Islet precursor cell (in vitro differentiated cells): ENCODE data around the gene PKN2.
"Not testable (repeated sequence)": the region's sequence is repeated elsewhere in the genome, so short reads cannot be mapped to it uniquely, and the experiment has no call there.

Experiments used
- DNase-seq: peaks from one replicate; pipeline ENCODE4 v3.0.0-alpha.2; 2018

PKN2 gene

DNA sequence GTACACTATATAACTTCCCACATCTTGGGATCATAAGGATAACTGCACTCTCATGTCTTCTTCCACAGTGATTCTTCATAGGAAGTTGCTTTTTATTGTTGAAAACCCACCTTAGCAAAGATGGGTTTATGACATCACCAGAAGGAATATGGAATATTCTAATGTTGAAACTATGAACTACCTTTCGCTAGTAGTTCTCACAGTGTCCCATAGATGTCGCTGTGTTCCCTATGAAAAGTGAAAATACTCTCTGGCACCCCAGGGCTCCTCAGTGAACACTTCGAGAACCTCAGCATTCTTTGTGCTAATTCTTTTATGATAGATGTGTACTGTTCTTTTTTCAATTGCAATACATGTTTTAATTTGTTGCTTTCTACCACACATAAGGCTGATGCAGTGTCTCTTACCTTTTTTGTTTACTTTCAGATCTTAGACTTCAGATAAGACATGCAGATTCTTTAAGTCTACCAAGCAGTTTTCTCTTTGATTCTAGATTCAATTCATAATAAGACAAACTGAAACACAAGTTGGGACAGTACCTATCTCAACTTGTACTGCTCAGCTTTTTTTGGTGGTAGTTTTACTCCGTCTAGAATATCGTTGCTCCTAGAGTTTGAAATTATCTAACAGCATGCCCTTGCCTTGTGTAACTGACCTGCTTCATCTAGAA is 116.4 kb downstream of the PKN2 start:
- no peak for DNase-seq

DNA sequence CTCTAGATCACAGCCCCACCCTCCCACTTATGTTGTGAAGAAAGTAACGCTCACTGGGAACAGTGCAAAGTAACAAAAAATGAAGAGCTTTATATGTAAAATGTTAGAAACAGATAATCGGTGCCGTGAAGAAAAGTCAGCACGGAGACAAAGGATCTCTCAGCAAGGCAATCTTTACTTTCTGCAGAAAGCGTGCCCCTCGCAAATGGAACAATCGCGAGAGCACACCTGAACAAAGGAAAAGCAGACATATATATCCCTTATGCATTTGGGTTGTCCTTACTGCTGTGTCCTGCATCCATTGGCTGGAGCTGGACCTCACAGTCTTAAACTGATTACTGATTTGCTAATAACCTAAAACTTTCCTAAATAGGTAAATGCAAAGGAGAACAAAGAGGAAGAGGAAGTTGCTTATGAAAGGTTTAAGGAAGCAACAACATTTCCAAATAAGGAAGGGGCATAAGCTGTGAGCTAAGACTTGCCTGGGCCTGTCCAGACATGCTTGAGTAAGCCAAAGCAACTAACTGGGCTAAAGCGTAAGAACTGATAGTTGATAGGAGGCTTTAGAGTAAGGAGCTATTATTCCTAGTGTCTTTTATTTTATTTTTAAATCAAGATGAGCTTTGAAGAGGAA is 117.6 kb downstream of the PKN2 start:
- no peak for DNase-seq

DNA sequence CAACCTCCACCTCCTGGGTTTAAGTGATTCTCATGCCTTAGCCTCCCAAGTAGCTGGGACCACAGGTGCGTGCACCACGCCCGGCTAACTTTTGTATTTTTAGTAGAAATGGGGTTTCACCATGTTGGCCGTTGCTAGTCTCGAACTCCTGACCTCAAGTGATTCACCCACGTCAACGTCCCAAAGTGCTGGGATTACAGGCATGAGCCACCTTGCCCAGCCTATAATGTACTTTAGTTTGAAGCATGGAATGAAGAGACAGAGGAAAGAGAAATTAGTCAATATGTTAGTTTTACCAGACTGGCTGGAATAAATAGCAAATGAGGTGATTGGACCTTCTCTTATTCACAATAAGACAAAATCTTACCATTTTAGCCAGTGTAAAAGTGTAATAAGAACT is 118.3 kb downstream of the PKN2 start:
- DNase-seq = no peak

DNA sequence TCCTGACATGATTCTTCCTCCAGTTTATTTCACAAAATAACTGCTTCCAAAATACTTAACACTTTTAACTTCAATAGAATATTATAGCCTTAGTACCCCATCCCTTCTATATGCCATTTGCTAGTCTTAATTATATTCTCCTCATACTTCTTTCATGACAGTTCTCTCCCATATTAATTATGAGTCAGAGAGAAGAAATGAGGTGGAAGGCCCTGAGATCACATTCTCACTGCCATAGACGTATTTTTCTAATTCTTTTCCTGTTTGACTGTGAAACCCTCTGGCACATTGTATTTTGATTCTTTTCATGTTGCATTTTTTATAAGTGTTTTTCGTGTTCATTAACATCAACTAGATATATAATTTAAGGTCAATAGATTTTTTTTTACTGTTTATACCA is 118.9 kb downstream of the PKN2 start:
- DNase-seq = no peak

DNA sequence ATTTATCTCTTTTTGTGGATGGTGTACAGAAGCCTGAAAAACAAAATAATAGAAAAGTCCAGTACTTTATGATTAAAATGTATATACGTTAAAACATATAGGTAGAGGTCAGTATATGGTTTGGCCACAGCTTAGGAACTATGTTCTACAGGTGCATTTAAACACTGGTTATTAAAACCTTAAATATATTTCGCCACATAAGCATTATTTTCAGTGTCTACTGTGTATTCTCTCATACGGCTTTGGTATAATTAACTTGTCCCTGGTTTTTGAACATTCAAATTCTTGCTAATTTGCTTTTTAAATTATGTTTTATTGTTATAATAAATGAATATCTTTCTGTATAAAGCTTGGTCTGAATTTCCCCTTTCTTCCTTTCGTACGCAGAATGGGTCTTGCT is 119.4 kb downstream of the PKN2 start:
- no peak for DNase-seq

DNA sequence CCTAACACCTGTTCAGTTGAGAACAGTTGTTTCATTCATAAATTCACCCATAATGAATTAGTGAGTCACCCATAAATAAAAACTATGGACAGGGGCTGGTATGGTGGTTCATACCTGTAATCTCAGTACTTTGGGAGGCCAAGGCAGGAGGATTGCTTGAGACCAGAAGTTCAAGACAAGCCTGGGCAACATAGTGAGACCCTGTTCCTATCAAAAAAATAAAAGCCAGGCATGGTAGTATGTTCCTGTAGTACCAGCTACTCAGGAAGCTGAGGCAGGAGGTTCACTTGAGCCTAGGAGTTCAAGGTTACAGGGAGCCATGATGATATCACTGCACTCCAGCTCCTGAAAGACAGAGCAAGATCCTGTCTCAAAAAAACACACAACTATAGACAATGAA is 128.3 kb downstream of the PKN2 start:
- DNase-seq = no peak

DNA sequence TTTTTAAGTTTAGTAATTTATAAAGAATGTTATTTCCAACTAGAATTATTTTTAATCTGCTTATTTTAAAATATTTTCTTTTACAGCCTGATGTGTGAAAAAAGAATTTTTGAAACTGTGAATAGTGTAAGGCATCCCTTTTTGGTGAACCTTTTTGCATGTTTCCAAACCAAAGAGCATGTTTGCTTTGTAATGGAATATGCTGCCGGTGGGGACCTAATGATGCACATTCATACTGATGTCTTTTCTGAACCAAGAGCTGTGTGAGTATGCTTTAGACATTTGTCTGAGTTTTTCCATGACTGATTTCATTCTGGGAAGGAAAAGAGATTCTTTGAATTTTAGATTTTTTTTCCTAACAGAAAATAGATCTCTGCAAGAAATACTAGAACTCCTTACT is 129.4 kb downstream of the PKN2 start:
- DNase-seq = no peak

DNA sequence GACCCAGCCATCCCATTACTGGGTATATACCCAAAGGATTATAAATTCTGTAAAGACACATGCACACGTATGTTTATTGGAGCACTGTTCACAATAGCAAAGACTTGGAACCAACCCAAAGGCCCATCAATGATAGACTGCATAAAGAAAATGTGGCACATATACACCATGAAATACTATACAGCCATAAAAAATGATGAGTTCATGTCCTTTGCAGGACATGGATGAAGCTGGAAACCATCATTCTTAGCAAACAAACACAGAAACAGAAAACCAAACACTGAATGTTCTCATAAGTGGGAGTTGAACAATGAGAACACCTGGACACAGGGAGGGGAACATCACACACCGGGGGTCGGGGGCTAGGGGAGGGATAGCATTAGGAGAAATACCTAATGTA is 135.6 kb downstream of the PKN2 start:
- not testable (repeated sequence) for DNase-seq

DNA sequence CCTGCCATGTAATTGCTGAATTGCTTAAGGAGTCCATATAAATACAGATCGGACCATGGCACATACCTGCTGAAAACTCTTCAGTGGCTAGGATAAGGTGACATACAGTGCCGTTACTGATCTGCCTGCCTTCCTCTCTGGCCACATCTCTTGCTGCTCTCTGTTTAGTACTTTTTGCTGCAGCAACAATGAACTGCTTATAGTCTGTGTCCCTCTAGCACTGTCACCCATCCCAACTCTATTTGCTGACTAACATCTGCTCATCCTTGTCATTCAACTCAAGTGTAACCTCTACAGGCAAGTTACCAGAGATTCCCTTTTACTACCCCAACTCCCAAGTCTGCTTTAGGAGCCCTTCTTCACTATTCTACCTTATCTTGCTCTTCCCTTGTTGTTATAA is 141.6 kb downstream of the PKN2 start:
- no peak for DNase-seq

DNA sequence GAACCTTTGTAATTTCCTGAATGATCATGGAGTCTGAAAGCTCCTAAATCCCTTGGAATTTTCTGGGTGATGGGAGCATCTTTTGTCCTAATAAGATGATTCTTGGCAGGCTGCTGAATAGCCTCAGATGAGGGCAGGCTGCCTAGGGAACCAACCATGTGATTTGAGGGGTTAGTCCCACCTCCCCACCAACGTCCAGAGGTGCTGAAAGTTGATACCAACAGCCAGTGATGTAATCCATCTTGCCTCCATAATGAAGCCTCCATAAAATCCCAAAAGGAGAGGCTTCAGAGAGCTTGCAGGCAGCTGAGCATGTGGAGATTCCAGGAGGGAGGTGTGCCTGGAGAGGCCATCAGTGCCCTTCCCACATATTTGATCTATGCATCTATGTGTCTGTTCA is 163.6 kb downstream of the PKN2 start:
- peak; percentile 53 for DNase-seq

DNA sequence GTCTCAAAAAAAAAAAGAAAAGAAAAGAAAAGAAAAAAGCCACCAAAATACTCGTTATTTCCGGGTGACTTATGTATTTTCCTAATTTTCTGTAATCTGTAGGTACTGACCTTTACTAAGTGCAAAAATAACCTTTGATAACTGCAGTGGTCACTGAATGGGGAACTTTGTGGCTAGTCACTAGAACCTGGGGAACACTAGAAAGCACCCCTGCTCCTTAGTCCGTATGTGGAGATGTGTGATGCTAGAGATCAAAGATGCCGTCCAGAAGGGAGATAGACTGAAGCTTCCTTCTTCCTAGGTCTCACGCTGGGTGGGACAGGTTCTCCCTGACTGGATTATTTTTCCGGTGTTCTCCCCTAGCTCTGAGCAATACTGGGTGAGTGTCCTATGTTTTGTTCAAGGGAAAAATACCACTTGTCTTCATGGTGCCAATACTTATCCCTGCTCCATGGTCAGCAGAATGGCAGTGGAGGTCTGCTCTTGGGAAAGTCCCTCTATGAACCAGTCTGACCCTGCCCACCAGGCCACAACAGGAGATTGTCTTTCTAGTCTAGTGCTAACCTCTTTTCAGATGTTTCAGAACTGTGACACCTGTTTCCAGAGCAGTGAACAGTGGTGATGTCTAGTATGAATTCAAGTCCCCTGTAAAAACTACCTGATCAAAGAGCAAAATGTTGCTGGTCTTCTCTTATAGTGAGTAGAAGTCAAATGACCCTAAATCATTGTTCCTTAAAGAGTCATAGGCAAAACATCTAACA is 167.4 kb downstream of the PKN2 start:
- DNase-seq = no peak

DNA sequence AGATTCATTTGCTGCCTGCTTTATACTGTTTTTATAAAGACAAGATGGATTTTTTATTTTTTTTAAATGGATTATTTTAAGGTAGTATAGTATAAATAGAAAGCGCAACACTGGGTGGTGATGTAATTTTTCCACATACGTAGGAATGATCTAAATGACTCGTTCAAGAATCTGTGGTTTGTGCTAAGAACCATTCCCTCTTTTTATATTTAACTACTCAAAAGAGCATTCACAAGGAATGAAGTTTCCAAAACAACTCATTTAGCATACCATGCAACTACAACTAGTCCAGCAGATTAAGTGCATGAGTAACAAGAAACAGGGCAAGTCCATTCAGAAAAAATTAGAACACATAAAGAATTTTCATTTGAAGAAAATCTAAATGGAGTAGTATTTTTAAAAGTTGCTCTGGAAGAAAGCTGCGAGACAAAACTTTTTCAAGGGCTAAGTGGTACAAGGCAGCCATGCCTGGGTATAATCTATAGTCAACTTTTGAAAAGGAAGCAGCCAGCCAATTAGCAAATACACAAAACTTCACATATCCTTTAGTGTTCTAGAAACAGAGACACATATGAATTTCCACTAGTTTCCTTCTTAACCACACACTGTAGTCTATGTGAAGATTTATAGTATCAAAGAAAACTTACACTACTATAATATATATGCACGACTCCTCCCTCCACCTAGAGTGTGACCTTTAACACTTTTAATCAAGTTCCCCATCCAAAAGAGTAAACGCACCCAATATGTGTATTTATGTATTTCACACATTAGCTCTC is 183.9 kb downstream of the PKN2 start:
- DNase-seq = no peak

DNA sequence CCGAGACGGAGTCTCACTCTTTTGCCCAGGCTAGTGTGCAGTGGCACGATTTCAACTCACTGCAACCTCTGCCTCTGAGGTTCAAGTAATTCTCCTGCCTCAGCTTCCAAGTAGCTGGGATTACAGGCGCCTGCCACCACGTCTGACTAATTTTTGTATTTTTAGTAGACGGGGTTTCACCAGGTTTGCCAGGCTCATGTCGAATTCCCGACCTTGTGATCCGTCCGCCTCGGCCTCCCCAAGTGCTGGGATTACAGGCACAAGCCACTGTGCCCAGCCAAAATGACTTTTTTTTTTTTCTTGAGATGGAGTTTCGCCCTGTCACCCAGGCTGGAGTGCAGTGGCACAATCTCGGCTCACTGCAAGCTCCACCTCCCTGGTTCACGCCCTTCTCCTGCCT is 185.6 kb downstream of the PKN2 start:
- not testable (repeated sequence) for DNase-seq

DNA sequence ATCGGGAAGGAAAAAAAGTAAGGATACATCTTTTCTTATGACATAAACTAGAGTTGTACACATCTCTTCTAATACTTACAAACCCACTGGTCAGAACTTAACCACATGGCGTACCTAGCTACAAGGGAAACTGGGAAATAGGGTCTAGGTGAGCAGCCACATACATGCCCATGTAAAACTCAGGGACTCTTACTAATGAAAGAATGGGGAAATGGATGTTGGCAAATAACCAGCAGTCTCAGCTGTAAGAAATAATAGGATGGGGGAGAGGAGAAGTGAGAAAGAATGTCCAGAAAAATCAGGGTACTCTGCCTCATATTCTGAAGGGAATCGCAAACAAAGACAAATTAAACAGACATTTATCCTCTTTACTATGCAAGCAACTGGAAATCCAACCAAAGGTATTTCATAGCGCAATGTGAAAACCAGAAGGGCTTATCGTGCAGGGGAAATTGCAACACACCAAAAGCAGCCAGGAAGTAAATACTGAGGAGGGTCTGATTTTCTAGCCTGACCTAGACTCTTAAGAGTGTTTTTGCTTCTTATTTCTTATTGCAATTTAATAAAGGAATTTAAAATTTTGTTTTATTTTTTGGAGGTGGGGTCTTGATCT is 189.8 kb downstream of the PKN2 start:
- no peak for DNase-seq

DNA sequence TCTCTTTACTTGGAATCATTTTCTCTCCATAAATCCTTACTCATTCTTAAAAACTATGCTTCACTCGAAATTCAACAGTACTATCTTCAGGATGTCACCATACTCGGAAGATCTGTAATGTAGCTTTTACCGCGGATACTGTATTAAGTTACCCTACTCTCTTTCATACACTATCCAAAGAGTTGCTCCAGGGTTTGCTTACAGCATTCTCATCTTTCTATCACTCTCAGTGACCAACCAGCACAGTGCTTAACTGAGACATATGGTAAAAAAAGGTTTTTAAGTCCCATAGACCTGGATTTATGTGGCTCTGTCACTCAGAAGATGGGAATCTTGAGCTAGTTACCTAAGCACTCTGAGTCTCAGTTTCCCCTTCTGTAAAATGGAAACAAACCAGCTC is 191.5 kb downstream of the PKN2 start:
- DNase-seq = no peak

DNA sequence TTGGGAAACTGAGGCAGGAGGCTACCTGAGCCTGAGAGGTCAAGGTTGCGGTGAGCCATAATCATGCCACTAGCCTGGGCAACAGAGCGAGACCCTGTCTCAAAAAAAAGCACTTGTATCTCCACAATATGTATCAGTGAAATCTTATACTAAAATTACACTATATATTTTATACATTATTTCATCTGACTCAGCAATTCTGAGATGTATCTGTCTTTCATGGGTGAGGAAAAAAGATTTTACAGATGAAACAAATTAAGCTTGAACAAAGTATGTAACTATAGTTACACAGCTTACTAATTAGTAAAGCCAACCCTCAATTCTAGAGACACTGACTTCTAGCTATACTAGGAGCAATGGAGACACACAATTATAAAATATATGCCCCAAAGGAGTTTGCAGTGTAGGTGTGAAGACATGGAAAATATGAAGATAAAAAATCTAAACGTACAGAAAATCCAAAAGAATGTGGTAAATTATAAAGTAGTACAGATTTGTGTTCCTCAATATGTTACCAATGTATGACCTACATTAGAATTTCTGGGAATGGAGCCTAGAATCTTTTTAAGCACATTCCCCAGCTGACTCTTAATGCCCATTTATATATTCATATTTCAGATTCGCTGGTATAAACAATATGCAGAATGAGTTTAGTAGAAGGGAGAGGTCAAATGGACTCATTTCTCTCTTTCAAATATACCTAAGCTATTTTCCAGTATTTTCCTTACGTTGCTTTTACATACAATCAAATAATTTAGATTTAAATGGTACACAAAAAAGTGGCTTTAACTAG is 192.7 kb downstream of the PKN2 start:
- no peak for DNase-seq

DNA sequence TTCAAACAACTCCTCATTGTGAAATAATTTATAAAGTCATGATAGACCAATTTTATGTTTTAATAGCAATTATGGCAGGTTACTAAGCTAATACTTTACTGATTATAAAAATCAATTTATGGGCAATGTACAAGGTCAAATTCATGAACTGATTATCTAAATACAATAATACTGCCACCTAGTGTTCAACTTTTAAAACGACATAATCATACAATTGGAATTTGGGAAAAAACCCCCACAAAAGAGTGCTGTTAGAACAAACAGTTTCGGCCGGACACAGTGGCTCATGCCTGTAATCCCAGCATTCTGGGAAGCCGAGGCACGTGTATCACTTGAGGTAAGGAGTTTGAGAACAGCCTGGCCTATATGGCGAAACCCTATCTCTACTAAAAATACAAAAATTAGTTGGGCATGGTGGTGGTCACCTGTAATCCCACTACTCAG is 193.3 kb downstream of the PKN2 start:
- no peak for DNase-seq

DNA sequence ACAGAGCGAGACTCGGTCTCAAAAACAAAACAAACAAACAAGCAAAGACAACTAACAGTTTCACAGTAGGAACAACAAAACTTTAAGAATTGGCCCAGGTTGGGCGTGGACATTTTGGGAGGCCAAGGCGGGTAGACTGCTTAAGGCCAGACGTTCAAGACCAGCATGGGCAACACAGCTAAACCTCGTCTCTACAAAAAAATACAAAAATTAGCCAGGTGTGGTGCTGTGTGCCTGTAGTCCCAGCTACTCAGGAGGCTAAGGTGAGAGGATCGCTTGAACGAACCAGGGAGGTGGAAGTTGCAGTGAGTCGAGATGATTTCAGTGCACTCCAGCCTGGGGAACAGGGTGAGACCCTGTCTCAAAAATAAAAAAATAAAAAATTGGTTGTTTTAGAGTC is 193.8 kb downstream of the PKN2 start:
- DNase-seq = no peak

DNA sequence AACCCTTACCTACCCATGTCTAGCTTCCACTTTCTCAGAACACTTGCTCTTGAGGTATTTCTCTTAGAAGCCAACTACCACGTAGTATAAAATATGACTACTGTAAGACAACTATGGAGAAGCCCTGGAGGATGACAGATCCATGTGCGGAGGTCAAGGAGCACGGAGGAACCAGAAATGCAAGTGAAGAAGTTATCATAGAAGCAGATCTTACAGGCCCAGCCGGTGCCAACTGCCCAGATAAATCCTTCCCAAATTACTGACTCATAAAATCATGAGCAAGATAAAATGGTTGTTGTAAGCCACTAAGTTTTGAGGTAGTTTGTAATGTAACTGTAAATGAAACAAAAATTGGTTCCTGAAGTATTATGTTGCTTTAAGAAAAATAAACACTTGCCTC is 194.7 kb downstream of the PKN2 start:
- no peak for DNase-seq

DNA sequence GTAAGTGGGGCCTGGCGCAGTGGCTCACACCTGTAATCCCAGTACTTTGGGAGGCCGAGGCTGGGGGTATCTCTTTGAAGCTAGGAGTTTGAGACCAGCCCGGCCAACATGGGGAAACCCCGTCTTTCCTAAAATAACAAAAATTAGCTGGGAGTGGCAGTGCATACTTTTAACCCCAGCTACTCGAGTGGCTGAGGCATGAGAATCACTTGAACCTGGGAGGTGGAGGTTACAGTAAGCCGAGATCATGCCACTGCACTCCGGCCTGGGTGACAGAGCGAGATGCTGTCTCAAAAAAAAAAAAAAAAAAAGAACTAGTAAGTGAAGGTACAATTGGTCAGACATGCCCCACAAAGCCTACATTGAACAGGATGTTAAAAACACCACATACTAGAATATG is 196.6 kb downstream of the PKN2 start:
- not testable (repeated sequence) for DNase-seq

DNA sequence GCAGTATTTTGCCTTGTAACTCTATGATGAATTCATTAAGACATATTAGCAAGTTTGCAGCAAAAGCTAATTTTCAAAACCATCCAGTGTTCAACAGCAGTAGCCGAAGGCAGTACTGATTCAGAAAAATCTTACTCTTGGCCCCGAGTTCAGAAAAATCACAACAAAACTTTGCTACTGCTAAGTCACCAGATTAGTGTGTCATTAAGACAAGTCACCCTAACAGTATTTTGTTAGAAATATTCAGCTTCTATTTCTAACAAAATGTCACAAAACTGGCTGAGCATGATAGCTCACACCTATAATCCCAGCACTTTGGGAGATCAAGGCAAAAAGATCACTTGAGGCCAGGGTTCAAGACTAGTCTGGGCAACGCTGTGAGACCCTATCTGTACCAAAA is 199.1 kb downstream of the PKN2 start:
- no peak for DNase-seq
